ENCODE results near the gene SETD1B.

Gene SETD1B

DNA sequence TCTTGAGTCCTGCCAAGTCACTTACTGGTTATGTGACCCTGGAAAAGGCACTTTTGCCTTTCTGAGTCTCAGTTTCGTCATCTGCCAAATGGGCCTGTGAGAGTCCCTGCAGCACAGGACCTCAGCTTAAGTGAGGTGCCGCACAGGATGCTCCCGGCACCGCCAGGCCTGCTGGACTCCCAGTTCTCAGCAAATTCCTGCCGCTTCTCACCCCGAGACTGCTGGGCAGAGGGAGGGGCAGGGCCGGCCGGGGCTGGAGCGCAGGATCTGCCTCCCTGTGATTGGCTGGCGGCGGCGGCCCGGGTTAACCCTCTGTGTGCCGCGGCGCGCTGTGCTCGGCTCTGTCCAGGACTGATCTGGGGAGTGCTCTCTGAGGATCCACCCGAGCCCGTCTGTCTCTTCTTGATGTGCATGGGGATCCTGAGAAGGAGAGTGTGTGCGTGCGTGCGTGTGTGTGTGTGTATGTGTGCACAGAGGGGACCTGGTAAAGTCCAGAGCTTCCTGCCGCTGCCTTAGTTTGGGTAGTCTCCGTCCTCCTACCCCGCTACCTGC is 8.6 kb downstream of the SETD1B start:
- 27% methylated on average over 21 of the region's 26 CpGs for WGBS (ENCODE audit: insufficient coverage)
- Histone ChIP-seq H3K36me3 (ENCODE audit: control insufficient read depth in 4 of 4, insufficient read depth in 4 of 4, low read length in 3 of 4) (peaks cover 16 to 84% (median 58%) of the 10 kb centered on the region in 4 experiments), H3K27ac (ENCODE audit: insufficient read depth in 1 of 2, low read depth in 1 of 2, low read length in 2 of 2, poor library complexity in 1 of 2, severe bottlenecking in 2 of 2) (no peak overlapping the region), H3K9me3 (ENCODE audit: control extremely low read depth in 1 of 5, control insufficient read depth in 4 of 5, insufficient read depth in 2 of 5, low read depth in 1 of 5, low read length in 4 of 5) (no peaks in the 10 kb centered on the region), H3K4me1 (ENCODE audit: control extremely low read depth in 1 of 4, control insufficient read depth in 4 of 4, insufficient read depth in 4 of 4, low read length in 3 of 4) (peaks cover 3 to 37% (median 31%) of the 10 kb centered on the region in 4 experiments), H3K27me3 (replicated peaks in 2 of 5; ENCODE audit: control insufficient read depth in 4 of 5, insufficient read depth in 5 of 5, low read length in 4 of 5) (no peaks in the 10 kb centered on the region), H3K4me3 (ENCODE audit: control insufficient read depth in 1 of 7, extremely low read depth in 1 of 7, insufficient read depth in 4 of 7, low read depth in 2 of 7, low read length in 6 of 7) (peak overlapping the region in 5 of 7 experiments; percentile 33 to 66 (median 61))
- POLR2A ChIA-PET = interaction anchor here (1.0 to 2.6 kb wide), 5 partner anchors 11 to 30 kb away, joined by 4 to 49 read pairs (median 8); partner anchors contain the start of gene RHOF
- DNase-seq = no peak
- CTCF ChIA-PET = interaction anchor here (0.6 to 12.9 kb wide), 21 partner anchors 8 to 184 kb away, joined by 3 to 462 read pairs (median 4); partner anchors contain the start of genes PSMD9, RHOF, SETD1B and TMEM120B

DNA sequence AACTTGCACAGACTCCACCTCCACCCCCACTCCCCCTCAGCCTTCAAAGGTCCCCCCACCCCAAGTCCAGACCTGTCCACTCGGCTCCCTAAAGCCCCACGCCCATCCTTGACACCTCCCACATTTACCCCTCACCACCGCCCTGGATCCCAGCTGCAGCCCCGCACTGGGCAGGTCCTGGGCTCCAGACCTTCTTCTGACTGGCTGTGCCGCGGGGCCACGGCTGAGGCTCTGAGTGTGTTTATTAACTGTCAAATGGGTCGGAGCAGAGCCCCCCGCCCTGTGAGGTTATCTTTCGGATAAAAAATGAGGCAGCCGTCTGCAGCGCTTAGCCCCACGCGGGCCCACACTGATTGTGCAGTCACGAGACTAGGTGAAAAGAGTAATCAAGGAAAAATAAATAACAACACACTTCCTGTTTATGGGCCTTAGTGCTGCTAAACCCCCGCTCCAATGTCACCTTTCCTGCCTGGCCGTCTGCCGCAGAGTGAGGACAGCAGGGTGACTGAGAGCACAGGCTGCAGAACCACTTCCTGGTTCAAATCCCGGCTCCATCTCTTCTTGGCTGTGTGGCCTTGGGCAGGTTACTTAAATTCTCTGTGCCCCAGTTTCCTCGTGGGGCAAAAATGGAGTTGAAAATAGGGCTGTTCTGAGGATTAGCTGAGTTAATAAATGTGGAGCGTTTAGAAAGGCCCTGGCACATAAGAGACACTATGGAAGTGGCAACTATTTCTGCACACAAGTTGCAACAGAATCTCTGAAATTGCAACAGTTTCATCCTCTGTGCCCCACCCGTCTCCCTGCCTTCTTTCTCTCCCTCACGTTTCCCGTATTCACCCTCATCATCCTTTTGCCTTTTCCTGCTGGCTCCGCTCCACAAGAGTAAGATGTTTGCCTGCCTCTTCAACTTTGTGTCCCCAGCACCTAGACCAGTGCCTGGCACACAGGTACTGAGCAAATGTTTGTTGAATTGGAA is 9.4 kb downstream of the SETD1B start:
- 84% methylated on average over 20 of the region's 25 CpGs for WGBS (ENCODE audit: insufficient coverage)
- Histone ChIP-seq H3K27me3 (replicated peaks in 2 of 5; ENCODE audit: control insufficient read depth in 4 of 5, insufficient read depth in 5 of 5, low read length in 4 of 5) (no peaks in the 10 kb centered on the region), H3K9me3 (ENCODE audit: control extremely low read depth in 1 of 5, control insufficient read depth in 4 of 5, insufficient read depth in 2 of 5, low read depth in 1 of 5, low read length in 4 of 5) (no peaks in the 10 kb centered on the region), H3K27ac (ENCODE audit: insufficient read depth in 1 of 2, low read depth in 1 of 2, low read length in 2 of 2, poor library complexity in 1 of 2, severe bottlenecking in 2 of 2) (no peak overlapping the region), H3K36me3 (ENCODE audit: control insufficient read depth in 4 of 4, insufficient read depth in 4 of 4, low read length in 3 of 4) (peaks cover 16 to 84% (median 59%) of the 10 kb centered on the region in 4 experiments), H3K4me1 (ENCODE audit: control extremely low read depth in 1 of 4, control insufficient read depth in 4 of 4, insufficient read depth in 4 of 4, low read length in 3 of 4) (peaks cover 3 to 32% (median 31%) of the 10 kb centered on the region in 4 experiments), H3K4me3 (ENCODE audit: control insufficient read depth in 1 of 7, extremely low read depth in 1 of 7, insufficient read depth in 4 of 7, low read depth in 2 of 7, low read length in 6 of 7) (peak overlapping the region in 3 of 7 experiments; percentile 61 to 66 (median 65))
- no peak for DNase-seq
- ChIA-PET CTCF (interaction anchor here (0.9 to 12.9 kb wide), 8 partner anchors 8 to 120 kb away, joined by 3 to 462 read pairs (median 6); partner anchors contain the start of gene RHOF), POLR2A (interaction anchor here (0.7 to 2.6 kb wide), 3 partner anchors 12 to 237 kb away, joined by 3 to 49 read pairs (median 24); partner anchors contain the start of gene RHOF)

DNA sequence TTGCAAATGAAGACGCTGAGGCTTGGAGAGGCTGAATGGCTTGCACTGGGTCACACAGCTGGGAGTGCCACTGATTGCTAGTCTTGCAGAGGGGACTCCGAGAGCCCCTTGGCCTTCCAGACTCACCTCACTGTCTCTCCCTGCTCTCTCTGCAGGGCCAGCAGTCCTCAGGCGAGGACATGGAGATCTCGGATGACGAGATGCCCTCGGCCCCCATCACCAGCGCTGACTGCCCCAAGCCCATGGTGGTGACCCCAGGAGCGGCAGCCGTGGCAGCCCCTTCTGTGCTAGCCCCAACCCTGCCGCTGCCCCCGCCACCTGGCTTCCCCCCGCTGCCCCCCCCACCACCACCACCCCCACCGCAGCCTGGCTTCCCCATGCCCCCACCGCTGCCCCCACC is 10.1 kb downstream of the SETD1B start:
- Histone ChIP-seq H3K4me1 (ENCODE audit: control extremely low read depth in 1 of 4, control insufficient read depth in 4 of 4, insufficient read depth in 4 of 4, low read length in 3 of 4) (peaks cover 3 to 32% (median 31%) of the 10 kb centered on the region in 4 experiments), H3K36me3 (ENCODE audit: control insufficient read depth in 4 of 4, insufficient read depth in 4 of 4, low read length in 3 of 4) (peaks cover 16 to 78% (median 55%) of the 10 kb centered on the region in 4 experiments), H3K4me3 (ENCODE audit: control insufficient read depth in 1 of 7, extremely low read depth in 1 of 7, insufficient read depth in 4 of 7, low read depth in 2 of 7, low read length in 6 of 7) (no peak overlapping the region), H3K9me3 (ENCODE audit: control extremely low read depth in 1 of 5, control insufficient read depth in 4 of 5, insufficient read depth in 2 of 5, low read depth in 1 of 5, low read length in 4 of 5) (no peaks in the 10 kb centered on the region), H3K27ac (ENCODE audit: insufficient read depth in 1 of 2, low read depth in 1 of 2, low read length in 2 of 2, poor library complexity in 1 of 2, severe bottlenecking in 2 of 2) (no peak overlapping the region), H3K27me3 (replicated peaks in 2 of 5; ENCODE audit: control insufficient read depth in 4 of 5, insufficient read depth in 5 of 5, low read length in 4 of 5) (no peaks in the 10 kb centered on the region)
- CTCF ChIA-PET = interaction anchor here (1.5 to 12.9 kb wide), 2 partner anchors 17 to 86 kb away, joined by 3 to 462 read pairs; partner anchors contain the start of gene RHOF
- DNase-seq = no peak
- POLR2A ChIA-PET = interaction anchor here (0.7 kb wide), 1 partner anchor 238 kb away, joined by 3 read pairs; no protein-coding TSS in a partner anchor
- 95% methylated on average over 8 of the region's 14 CpGs for WGBS (ENCODE audit: insufficient coverage)

DNA sequence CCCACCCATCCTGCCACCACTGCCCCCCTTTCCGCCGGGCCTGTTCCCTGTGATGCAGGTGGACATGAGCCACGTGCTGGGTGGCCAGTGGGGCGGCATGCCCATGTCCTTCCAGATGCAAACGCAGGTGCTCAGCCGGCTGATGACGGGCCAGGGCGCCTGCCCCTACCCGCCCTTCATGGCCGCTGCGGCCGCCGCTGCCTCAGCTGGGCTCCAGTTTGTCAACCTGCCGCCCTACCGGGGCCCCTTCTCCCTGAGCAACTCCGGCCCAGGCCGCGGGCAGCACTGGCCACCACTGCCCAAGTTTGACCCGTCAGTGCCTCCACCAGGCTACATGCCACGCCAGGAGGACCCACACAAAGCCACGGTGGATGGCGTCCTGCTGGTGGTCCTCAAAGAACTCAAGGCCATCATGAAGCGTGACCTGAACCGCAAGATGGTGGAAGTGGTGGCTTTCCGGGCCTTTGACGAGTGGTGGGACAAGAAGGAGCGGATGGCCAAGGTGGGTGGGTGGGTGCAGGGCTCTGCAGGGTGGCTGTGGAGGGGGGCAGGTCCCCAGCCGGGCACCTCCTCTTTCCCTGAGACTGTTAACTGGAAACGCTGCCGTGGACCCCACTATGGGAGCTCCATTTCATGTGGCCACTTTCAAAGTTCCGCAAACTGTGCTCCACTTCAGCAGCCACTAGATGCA is 10.8 kb downstream of the SETD1B start:
- POLR2A ChIA-PET = interaction anchor here (1.3 kb wide), 1 partner anchor 20 kb away, joined by 3 read pairs; no protein-coding TSS in a partner anchor
- Histone ChIP-seq H3K36me3 (ENCODE audit: control insufficient read depth in 4 of 4, insufficient read depth in 4 of 4, low read length in 3 of 4) (peaks cover 14 to 78% (median 54%) of the 10 kb centered on the region in 4 experiments), H3K27ac (ENCODE audit: insufficient read depth in 1 of 2, low read depth in 1 of 2, low read length in 2 of 2, poor library complexity in 1 of 2, severe bottlenecking in 2 of 2) (no peak overlapping the region), H3K4me1 (ENCODE audit: control extremely low read depth in 1 of 4, control insufficient read depth in 4 of 4, insufficient read depth in 4 of 4, low read length in 3 of 4) (peaks cover 3 to 32% (median 31%) of the 10 kb centered on the region in 4 experiments), H3K4me3 (ENCODE audit: control insufficient read depth in 1 of 7, extremely low read depth in 1 of 7, insufficient read depth in 4 of 7, low read depth in 2 of 7, low read length in 6 of 7) (no peak overlapping the region), H3K27me3 (replicated peaks in 2 of 5; ENCODE audit: control insufficient read depth in 4 of 5, insufficient read depth in 5 of 5, low read length in 4 of 5) (no peaks in the 10 kb centered on the region), H3K9me3 (ENCODE audit: control extremely low read depth in 1 of 5, control insufficient read depth in 4 of 5, insufficient read depth in 2 of 5, low read depth in 1 of 5, low read length in 4 of 5) (no peaks in the 10 kb centered on the region)
- CTCF ChIA-PET = interaction anchor here (1.2 to 12.9 kb wide), 6 partner anchors 12 to 86 kb away, joined by 3 to 462 read pairs (median 6); partner anchors contain the start of gene RHOF
- no peak for DNase-seq
- 96% methylated on average over 29 of the region's 31 CpGs for WGBS (ENCODE audit: insufficient coverage)

DNA sequence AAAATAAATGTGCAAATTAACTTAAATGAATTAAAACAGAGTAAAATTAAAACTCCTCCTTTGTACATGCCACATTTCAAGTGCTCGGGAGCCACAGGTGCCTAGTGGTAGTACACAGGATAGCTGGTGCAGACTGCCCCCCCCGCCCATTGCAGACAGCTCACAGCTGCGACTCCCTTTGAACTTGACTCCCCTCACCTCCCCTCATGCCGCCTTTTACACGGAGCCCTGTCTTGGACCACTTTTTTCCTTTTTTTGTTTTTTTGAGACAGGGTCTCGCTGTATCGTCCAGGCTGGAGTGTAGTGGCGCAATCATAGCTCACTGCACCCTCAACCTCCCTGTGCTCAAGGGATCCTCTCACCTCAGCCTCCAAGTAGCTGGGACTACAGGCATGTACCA is 11.5 kb downstream of the SETD1B start:
- Histone ChIP-seq H3K27ac (ENCODE audit: insufficient read depth in 1 of 2, low read depth in 1 of 2, low read length in 2 of 2, poor library complexity in 1 of 2, severe bottlenecking in 2 of 2) (no peak overlapping the region), H3K4me3 (ENCODE audit: control insufficient read depth in 1 of 7, extremely low read depth in 1 of 7, insufficient read depth in 4 of 7, low read depth in 2 of 7, low read length in 6 of 7) (no peak overlapping the region), H3K4me1 (ENCODE audit: control extremely low read depth in 1 of 4, control insufficient read depth in 4 of 4, insufficient read depth in 4 of 4, low read length in 3 of 4) (peaks cover 3 to 31% (median 29%) of the 10 kb centered on the region in 4 experiments), H3K27me3 (replicated peaks in 2 of 5; ENCODE audit: control insufficient read depth in 4 of 5, insufficient read depth in 5 of 5, low read length in 4 of 5) (no peaks in the 10 kb centered on the region), H3K36me3 (ENCODE audit: control insufficient read depth in 4 of 4, insufficient read depth in 4 of 4, low read length in 3 of 4) (peaks cover 16 to 78% (median 57%) of the 10 kb centered on the region in 4 experiments), H3K9me3 (ENCODE audit: control extremely low read depth in 1 of 5, control insufficient read depth in 4 of 5, insufficient read depth in 2 of 5, low read depth in 1 of 5, low read length in 4 of 5) (no peaks in the 10 kb centered on the region)
- CTCF ChIA-PET = interaction anchor here (1.2 to 5.4 kb wide), 4 partner anchors 11 to 42 kb away, joined by 3 to 40 read pairs (median 6); partner anchors contain the start of gene RHOF
- DNase-seq = no peak
- 100% methylated on average over 7 of the region's 8 CpGs for WGBS (ENCODE audit: insufficient coverage)
- POLR2A ChIA-PET = interaction anchor here (1.3 kb wide), 1 partner anchor 21 kb away, joined by 3 read pairs; no protein-coding TSS in a partner anchor

DNA sequence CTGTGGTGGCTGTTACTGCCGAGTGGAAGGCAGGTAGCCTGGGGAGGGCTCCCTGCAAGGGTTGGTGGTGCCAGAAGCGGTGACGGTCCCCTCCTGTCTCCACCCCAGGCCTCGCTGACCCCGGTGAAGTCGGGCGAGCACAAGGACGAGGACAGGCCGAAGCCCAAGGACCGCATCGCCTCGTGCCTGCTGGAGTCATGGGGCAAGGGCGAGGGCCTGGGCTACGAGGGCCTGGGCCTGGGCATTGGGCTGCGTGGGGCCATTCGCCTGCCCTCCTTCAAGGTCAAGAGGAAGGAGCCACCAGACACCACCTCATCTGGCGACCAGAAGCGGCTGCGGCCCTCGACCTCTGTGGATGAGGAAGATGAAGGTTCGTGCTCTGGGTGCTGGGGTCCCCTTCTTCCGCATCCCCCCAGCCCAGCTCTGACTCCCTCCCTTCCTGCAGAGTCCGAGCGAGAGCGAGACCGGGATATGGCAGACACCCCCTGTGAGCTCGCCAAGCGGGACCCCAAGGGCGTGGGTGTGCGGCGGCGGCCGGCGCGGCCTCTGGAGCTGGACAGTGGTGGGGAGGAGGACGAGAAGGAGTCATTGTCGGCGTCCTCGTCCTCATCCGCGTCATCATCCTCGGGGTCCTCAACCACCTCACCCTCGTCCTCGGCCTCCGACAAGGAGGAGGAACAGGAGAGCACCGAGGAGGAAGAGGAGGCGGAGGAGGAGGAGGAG is 13.3 kb downstream of the SETD1B start:
- WGBS (ENCODE audit: insufficient coverage) = 99% methylated on average over 26 of the region's 47 CpGs
- CTCF ChIA-PET = interaction anchor here (5.4 kb wide), 1 partner anchor 22 kb away, joined by 40 read pairs; the partner anchor contains the start of gene RHOF
- no peak for DNase-seq
- Histone ChIP-seq H3K9me3 (ENCODE audit: control extremely low read depth in 1 of 5, control insufficient read depth in 4 of 5, insufficient read depth in 2 of 5, low read depth in 1 of 5, low read length in 4 of 5) (no peaks in the 10 kb centered on the region), H3K27me3 (replicated peaks in 2 of 5; ENCODE audit: control insufficient read depth in 4 of 5, insufficient read depth in 5 of 5, low read length in 4 of 5) (no peaks in the 10 kb centered on the region), H3K4me3 (ENCODE audit: control insufficient read depth in 1 of 7, extremely low read depth in 1 of 7, insufficient read depth in 4 of 7, low read depth in 2 of 7, low read length in 6 of 7) (no peak overlapping the region), H3K36me3 (ENCODE audit: control insufficient read depth in 4 of 4, insufficient read depth in 4 of 4, low read length in 3 of 4) (peaks cover 16 to 80% (median 62%) of the 10 kb centered on the region in 4 experiments), H3K4me1 (ENCODE audit: control extremely low read depth in 1 of 4, control insufficient read depth in 4 of 4, insufficient read depth in 4 of 4, low read length in 3 of 4) (peaks cover 0 to 14% (median 13%) of the 10 kb centered on the region in 4 experiments), H3K27ac (ENCODE audit: insufficient read depth in 1 of 2, low read depth in 1 of 2, low read length in 2 of 2, poor library complexity in 1 of 2, severe bottlenecking in 2 of 2) (no peak overlapping the region)
- POLR2A ChIA-PET = no interaction called here

All from common myeloid progenitor, CD34-positive (primary cell).